ENCODE measurements around the gene RAMP1.
"Not testable (repeated sequence)": the region's sequence is repeated elsewhere in the genome, so short reads cannot be mapped to it uniquely, and the experiment has no call there.

The RAMP1 gene

DNA sequence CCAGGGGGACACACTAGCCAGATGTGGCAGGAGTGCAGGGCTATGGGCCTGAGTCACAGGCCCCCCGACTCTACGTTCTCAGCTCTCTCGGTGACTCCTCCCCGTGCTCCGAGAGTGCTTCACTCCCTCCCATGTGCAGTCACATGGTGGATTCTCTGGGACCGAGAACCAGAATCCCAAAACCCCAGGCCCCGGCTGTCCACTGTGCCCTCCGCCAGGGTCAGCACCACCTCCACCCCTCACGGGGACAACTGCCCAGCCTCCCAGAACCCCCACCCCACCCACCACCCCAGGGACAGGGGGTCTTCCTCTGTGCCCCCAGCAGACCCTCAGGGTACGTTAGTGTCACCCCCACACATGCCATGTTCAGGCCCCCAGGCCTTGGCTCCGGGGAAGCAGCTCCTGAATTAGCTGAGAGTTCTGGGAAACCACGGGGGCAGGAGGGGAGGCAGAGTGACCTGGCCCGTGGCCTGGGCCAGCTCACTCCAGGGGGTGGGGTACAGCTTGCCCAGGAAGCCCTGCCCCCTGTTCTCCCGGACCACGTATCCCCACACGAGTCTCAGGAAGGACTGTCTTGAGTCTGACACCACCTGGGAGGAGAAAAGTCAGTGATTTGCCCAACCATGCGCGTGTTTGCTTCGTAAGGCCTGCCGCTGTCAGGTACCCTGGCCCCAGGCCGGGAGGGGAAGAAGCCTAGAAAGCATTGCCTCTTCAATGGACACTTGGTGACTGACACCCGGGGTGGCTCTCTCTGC, 4.4 kb downstream of the RAMP1 start:
- DNase-seq (no peak), ATAC-seq (no peak)

DNA sequence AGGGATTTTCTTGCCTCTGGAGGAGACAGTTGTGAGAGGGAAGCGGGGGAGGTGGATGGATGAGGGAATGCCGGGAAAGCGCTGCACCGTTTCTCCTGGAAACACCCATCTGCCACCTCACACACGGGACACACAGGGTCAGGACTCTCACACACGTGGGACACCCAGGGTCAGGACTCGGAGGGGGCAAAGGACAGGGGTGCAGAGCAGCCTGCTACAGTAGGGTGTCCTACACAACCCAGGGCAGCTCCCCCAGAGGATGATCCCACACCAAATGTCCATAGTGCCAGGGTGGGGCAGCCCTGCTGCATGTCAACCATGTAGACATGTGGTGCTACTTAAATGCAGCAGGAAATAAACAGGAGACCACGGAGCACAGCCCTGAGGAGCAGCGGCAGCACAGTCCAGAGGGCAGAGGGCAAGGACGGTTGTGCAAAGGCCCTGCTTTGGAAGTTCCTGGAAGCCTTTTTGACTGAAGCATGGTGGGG, 5.1 kb downstream of the RAMP1 start:
- DNase-seq (no peak), ATAC-seq (no peak)

DNA sequence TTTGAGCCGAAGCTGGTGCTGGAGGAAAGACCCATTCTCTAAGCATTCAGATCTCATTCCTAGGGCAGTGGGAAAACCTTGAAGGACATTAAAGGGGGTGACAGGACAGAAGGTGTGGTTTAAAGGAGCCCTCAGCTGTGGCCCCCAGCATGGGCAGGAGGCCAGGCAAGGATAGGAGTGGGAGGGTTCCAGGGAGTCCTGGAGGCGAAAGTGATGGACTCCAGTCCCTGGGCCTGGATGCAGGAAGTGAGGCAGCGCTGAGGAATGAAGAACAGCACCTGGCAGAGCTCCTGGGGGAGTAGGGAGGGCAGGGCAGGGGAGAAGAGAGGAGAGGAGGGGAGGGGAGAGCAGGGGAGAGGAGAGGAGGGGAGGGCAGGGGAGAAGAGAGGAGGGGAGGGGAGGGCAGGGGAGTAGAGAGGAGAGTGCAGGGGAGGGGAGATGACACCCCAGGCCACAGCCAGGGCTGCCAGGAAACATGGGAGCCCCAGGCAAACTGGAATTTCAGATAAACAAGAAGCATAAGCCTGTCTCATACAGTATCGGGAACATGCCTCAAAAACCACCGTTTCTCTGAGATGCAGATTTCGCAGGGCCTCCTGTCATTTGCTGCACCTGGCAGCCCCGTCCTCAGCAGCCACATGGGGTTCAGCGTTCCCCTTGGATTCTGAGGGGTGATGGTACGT, 5.7 kb downstream of the RAMP1 start:
- no peak for DNase-seq
- no peak for ATAC-seq

- DNase-seq, result no peak
- ATAC-seq, result no peak
These were observed 6.2 kb downstream of the RAMP1 start for GRCh38 chr2:237865623-237866041.

DNA sequence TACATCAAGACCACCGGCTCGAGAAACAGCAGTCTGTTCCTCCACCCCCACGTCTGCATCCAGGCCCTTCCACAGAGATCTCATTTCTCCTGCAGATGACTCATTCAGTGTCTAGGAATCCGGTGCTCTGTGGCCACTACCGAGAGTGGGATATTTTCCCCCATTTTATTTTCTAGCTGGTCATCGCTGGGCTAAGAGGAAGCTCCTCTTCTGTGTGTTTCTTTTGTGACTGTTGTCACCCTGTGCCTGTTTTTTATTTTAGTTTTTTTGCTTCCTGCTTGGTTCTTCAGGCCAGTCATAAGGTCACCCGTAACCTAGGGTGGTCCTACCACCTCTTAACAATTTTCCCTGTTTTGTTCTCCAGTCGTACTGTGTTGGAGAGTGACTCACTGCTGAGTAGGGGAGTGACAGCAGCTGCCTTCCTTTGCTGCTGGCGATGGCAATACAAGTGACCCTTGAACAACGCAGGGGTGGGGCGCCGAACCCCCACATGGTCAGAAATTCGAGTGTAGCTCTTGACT, 6.7 kb downstream of the RAMP1 start:
- ATAC-seq (no peak), DNase-seq (no peak)

- ATAC-seq (no peak), DNase-seq (no peak)
These were observed 8.0 kb downstream of the RAMP1 start for GRCh38 chr2:237867465-237867864.

DNA sequence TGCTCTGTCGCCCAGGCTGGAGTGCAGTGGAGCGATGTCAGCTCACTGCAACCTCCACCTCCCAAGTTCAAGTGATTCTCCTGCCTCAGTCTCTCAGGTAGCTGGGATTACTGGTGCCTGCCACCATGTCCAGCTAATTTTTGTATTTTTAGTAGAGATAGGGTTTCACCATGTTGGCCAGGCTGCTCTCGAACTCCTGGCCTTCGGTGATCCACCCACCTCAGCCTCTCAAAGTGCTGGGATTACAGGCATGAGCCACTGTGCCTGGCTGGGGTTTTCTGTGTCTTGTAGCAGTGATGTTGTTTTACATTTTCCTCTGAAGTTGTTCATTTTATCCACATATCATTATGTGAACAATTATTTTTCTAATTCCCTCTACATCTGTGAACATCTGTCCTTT, 8.7 kb downstream of the RAMP1 start:
- not testable (repeated sequence) for ATAC-seq, DNase-seq

DNA sequence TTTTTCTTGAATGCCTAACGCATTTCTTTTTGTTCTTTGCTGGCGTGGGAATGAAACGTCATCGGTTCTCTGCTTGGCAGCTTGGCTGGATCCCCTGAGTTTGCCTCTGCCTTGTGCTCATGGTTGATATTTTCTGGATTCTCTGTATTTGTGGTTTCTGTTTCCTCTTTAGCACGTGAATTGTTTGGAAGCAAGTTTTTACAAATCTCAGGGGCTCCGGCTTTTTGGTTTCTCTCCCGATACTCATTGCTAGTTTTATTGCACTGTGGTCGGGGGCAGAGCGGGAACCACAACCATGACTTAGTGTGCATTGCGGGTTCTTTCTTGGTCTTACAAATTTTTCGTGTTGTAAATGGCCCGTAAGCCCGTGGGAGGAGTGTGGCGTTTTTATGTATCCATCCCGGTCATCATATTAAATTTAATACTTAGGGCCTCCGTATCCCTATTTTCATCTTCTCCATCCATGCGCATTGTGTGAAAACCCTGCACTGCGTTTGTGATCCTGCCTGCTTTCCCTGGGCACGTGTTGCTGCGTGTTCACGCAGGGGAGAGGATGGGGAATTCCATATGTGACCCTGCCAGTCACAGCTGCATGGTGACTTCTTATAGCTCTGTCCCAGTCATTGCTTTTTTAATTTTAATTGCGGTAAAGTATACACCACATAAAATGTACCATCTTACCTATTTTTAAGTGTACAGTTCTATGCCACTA, 9.4 kb downstream of the RAMP1 start:
- ATAC-seq, result no peak
- no peak for DNase-seq

DNA sequence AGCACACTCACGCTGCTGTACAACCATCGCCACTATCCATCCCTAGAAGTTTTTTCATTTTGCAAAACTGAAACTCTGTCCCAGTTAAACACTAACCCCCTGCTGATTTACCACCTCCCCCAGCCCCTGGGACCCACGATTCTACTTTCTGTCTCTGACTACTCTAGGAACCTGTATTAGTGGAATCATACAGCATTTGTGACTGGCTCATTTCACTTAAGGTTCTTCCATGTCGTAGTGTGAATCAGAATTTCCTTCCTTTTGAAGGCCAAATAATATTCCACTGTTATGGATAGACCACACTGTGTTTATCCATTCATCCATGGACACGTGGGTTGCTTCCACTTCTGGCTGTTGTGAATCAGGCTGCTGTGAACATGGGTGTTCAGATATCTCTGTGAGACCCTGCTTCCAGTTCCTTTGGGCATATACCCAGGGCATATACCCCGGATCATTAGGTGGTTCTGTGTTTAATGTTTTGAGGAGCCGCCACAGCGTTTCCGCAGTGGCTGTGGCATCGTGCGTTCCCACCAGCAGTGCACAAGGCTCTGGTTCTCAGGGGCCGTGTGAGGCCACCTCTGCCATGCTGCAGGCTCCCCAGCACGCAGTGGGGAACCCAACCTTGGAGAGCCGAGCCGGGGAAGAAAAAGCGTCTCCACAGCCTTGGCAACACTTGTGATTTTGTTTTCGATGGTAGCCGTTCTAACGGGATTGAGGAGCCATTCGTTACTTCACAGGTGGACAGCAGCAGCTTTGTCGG, 10.1 kb downstream of the RAMP1 start:
- peak; percentile 25 for ATAC-seq
- no peak for DNase-seq

- DNase-seq (no peak), ATAC-seq (no peak)
These were observed 10.7 kb downstream of the RAMP1 start for GRCh38 chr2:237870126-237870525.

DNA sequence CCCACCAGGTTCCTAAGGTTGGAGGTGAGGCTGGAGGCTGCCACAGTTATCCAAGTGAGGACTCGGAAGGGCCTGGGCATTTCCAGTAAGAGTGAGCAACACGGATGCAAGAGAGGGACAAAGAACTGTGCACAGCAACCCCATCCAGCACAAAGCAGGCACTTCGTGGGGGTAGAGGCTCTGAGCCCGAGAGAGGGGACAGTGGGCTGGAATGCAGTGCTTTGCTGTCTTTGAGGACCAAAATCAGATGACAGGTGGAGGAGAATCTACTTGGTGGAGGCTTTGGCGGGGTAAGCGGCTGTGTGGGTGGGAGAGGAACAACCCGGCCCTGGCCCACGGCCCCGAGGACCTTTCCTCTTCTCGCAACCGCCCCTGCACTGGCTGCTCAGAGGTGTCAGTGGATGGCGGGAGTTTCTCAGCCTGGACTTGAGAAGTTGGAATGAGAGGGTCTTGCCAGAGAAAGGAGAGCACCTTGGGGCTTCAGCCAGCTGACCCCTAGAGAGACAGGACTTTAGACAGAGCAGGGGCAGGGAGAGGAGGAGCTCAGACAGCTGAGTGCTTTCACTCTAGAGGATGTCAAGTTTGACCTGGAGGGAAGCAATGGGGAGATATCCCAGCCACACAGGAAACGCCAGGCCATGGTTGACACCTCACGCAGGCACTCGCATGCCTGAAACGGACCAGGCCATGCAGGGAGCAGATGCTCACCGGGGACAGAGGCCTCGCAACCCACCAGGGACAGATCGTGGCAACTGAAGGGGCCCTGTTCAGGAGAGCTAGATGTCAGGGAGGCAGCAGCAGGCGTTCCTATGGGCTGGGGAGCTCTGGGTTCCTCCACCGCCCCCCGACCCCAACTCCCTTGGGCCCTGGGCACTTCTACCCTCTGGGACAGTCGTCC, 11.6 kb downstream of the RAMP1 start:
- ATAC-seq (no peak), DNase-seq (no peak)

DNA sequence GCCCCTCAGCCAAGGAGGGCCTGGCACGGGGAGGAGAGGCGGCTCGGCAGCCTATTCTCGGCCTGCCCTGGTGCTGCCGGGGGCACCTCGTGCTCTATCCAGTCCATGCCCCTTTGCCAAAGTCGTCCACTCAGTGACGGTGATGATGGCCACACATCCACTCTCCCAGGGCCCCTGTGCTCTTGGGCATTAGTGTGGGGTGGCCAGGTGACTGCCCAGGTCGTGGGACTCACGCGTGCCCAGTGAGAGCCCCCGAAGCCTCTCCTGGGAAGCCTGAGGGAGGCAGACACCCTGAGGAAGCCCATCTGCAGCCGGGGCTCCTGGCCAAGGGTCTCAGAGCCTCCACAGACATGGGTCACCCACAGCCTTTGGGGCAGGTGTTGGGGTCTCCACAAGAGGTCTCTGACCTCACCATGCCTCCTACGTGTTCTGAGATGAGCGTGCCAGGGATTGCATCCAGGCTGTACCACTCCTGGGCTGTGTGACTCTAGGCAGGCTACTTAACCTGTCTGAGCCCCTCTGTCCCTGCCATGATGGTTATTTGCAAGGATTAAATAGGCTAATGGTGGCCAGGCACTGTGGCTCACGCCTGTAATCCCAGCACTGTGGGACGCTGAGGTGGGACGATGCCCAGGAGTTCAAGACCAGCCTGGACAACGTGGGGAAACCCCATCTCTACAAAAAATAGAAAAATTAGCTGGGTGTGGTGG, 12.9 kb downstream of the RAMP1 start:
- ATAC-seq, result no peak
- DNase-seq, result no peak

DNA sequence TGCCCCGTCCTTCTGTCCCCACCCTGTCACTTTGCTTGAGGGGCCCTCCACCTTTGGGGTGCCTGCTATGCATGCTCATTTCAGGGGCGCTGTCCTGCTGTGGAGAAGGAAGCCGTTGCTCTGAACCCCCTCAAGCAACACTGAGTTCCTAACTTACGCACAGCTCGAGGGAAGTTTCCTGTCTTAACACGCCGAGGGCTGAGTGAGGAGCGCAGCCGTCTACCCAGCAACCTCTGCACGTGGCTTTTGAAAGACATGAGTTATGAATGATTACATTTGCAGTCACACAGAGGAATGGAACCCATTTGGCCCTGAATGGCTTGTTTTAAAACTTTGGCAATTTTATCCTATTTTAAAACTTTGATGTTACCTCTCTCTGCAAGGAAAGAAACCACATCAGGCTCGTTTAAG, 14.0 kb downstream of the RAMP1 start:
- DNase-seq (no peak), ATAC-seq (no peak)

DNA sequence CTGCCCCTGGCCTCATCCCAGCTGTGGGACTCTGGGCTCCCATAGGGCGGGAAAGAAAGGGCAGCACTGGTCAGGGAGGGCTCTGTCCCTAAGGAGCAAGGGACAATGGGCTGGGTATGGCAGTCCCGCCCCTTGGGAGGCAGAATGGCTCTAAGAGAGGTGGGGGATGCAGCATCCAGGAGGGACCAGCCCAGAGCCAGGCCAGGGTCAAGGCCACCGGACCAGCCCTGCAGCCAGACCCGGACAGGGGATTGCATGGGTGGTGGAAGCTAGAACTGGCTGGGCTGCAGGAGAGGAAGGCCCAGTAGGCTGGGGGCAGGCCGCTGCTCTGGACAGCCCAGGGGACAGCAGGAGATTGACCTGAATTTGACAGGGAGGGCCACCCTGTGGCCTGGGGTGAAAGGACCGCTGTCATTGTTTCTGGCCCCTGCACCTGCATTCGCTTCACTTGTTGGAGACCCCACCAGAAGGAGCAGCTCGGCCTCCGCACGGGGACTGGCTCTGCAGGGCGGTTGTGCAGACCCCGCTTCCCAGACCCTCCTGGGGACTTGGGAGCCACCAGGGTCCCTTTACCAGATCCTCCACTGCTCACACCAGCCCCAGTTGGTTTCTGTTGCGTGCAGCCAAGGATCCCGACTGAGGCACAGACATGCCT, 14.6 kb downstream of the RAMP1 start:
- no peak for DNase-seq
- ATAC-seq, result no peak

GRCh38 chr2:237874585-237875161, 15.2 kb downstream of the RAMP1 start:
- ATAC-seq (no peak), DNase-seq (no peak)

DNA sequence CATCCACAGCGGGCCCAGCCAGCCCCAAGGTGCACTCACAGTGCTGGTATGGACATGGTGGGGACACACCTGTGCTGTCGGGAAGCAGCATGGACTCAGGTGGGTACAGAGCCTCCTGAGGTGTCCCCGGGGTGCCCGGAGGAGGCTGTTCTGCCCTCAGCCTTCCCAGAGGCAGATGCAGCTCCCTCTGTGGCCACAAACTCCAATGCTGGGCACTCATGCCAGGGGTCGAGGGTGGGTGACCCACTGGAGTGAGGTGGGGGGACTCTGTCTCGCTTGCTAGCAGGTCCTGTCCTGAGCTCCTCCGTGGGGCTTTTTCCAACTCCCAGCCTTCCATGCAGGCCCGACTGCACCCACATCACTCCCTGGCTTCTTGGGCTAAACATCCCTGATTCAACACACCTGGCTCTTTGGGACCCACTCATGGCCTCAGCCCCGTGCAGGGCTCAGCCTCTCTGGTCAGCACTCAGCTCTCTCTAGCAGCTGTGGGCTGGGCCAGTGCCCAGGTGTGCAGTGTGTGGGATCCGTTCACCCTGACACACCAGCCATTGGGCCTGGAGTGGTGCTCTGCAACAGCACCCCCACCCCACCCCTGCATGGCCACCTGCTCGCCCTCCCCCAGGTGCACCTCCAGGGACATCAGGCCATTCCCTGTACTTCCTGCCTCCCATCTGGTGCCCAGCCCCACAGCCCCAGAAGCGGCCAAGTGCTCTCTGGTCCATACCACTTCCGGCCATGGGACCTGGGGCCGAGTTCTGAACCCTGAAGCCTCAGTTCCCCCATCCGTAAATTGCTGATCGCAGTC, 16.0 kb downstream of the RAMP1 start:
- DNase-seq, result no peak

GRCh38 chr2:237876061-237876526, 16.7 kb downstream of the RAMP1 start:
- DNase-seq (no peak), ATAC-seq (no peak)

More for the DNA sequence above, 16.0 kb downstream of the RAMP1 start:
- no peak for ATAC-seq

DNA sequence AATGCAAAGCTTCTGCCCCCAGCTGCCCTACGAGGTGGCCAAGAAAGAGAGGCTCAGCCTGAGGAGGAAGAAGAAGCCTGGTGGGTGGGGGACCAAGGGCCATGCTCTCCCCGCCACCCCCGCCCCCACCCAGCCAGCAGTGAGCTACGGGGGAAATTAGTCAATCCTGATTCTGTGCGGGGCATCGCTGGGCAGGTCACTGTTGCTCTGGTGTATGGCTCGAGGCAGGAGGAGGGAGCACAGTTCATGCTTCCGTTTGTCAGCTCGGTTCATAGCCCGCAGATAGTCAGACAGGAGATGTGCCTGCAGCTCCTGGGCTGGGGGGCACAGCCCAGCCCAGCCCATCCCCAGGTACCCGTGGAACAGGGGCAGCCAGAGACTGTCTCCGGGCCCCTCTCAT, 17.1 kb downstream of the RAMP1 start:
- ATAC-seq (no peak), DNase-seq (no peak)
